SHP77 treated with DMSO at 0.1 percent for 48 hours (cell line): ENCODE results near the gene KLHL26.
"Not testable (repeated sequence)": the region's sequence is repeated elsewhere in the genome, so short reads cannot be mapped to it uniquely, and the experiment has no call there.

ENCODE experiments used
- DNase-seq: peaks from one replicate; lab custom pipeline; 2025; lab: John Stamatoyannopoulos, UW

The KLHL26 gene

GRCh38 chr19:18665771-18666202, 29.0 kb downstream of the KLHL26 start:
- DNase-seq, result no peak

GRCh38 chr19:18666317-18666716, 29.5 kb downstream of the KLHL26 start:
- no peak for DNase-seq

GRCh38 chr19:18666784-18667183, 30.0 kb downstream of the KLHL26 start:
- no peak for DNase-seq

- no peak for DNase-seq
Measured at GRCh38 chr19:18667531-18668251, 30.9 kb downstream of the KLHL26 start.

DNA sequence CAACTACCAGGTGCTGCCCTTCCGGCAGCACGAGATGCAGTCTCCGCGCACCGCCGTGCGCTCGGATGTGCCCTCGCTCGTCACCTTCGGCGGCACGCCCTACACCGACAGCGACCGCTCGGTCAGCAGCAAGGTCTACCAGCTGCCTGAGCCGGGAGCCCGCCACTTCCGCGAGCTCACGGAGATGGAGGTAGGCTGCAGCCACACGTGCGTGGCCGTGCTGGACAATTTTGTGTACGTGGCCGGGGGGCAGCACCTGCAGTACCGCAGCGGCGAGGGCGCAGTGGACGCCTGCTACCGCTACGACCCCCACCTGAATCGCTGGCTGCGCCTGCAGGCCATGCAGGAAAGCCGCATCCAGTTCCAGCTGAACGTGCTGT, 31.4 kb downstream of the KLHL26 start:
- DNase-seq, result no peak

DNA sequence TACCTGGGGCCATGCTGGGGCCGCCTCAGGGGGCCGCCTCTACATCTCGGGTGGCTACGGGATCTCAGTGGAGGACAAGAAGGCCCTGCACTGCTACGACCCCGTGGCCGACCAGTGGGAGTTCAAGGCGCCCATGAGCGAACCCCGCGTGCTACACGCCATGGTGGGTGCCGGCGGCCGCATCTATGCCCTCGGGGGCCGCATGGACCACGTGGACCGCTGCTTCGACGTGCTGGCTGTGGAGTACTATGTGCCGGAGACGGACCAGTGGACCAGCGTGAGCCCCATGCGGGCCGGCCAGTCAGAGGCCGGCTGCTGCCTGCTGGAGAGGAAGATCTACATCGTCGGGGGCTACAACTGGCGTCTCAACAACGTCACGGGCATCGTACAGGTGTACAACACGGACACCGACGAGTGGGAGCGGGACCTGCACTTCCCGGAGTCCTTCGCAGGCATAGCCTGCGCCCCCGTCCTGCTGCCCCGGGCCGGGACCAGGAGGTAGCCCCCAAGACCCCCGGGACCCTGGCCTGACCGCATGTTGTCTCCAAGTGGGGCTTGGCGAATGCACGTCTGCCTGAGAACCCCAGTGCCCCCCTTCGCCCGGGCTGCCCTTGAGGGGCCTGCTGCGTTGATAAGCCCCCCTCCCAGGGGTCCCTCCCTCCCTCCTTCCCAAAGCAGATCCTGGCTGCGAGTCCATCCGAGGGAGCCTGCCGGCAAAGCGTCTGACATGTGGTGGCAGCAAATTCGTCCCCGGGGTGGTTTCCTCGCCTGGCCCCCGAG, 32.1 kb downstream of the KLHL26 start:
- no peak for DNase-seq

DNA sequence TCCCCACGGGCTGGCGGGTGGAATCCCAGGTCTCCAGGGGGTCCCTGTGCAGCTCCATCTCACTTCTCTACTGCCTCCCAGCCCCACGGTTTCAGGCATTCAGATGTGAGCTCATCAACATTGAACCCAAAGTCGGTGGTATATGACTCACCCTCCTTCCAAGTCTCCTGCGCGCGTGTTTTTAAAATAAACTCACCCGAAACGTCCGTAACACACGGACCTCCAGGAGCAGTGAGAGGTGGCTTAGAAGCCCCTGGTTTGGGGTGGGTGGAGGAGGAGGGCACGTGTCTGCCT, 32.6 kb downstream of the KLHL26 start:
- DNase-seq, result no peak

DNA sequence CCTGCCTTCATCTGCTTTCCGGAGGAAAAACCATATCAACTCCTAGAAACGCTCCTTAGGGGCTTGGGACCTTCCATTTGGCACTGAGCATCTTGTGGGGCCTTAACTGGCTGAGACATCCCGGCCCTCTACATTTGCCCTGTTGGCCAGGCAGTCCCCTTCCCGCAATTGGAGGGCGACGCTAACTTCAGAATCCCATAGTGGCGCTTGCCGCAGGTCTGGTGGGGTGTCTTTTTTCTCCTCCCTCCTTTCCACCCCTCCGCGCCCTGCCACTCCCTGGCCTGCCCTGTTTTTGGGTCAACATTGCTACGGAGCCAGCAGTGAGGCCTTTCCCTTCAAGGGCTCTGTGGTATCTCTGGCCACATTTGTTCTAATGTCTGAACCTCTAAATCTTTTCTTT, 33.1 kb downstream of the KLHL26 start:
- no peak for DNase-seq

- DNase-seq, result no peak
Measured at GRCh38 chr19:18670312-18670711, 33.5 kb downstream of the KLHL26 start.

GRCh38 chr19:18671303-18672043, 34.6 kb downstream of the KLHL26 start:
- no peak for DNase-seq

DNA sequence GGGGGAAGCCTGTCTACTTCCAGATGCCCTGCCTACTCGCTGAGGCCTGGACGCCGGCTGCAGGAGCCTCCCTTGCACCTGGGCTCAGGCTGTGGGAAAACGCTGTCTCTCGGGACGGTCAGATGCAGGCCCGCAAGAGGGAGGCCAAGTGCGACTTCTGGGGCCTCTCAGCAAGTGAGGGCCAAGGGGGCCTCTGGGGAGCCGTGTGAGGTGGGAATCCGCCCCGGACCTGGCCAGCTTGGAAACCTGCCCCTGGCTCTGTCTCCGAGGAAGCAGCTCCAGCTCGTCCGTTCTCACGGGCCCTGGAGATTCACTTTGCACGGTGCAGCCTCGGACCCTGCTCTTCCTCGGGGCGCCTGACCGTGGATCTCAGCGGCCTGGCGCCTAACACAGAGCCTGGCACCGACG, 35.2 kb downstream of the KLHL26 start:
- DNase-seq, result no peak

- DNase-seq, result no peak
Measured at GRCh38 chr19:18672606-18673337, 35.9 kb downstream of the KLHL26 start.

GRCh38 chr19:18674616-18675015, 37.8 kb downstream of the KLHL26 start:
- DNase-seq, result no peak

DNA sequence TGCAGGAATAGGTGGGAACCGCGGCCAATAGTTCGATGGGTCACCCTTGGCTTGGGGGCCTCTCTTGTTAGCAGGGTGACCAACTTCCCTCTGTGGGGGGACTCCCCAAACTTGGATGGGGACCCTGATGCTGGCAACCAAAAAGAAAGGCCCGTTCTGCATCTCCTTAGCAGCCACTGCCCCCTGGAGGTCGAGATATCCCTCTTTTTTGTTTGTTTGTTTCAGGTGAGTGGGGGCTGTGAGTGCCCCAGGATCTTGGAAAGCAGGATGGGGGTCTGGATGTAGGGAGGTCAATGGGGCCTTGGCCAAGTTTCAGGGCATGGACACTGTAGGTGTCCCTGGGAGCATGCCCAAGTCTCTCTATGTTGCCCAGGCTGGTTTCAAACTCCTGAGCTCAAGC, 39.0 kb downstream of the KLHL26 start:
- no peak for DNase-seq

DNA sequence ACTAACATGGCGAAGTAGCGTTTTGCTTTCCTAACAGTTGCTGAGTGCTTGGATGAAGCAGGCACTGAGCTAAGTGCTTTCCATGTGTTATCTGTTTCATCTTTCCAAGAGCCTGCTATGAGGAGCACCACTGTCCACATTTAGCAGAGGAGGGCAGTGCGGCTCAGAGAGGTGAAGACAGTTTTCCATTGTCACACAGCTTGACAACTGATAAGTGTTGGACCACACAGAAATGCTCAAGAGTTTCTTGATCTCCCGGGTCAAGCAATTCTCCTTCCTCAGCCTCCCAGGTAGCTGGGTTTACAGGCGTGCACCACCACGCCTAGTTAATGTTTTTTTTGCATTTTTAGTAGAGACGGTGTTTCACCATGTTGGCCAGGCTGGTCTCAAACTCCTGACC, 39.9 kb downstream of the KLHL26 start:
- DNase-seq, result no peak

DNA sequence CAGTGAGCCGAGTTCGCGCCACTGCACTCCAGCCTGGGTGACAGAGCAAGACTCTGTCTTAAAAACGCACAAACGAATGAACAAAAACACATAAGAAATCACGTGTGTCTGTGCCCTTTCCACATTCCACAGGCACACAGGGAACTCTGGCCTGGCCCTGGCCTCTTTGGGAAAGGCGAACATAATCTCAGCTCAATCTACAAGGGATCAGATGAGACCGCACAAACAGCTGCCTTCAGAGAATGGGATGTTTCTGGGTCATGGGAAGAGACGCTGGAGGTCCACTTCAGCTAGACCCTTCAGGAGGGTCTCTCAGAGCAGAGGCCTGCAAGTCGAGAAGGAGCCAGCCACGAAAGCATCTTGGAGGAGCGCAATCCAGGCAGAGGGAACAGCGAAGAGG, 40.3 kb downstream of the KLHL26 start:
- DNase-seq, result no peak

GRCh38 chr19:18680148-18680547, 43.3 kb downstream of the KLHL26 start:
- not testable (repeated sequence) for DNase-seq

DNA sequence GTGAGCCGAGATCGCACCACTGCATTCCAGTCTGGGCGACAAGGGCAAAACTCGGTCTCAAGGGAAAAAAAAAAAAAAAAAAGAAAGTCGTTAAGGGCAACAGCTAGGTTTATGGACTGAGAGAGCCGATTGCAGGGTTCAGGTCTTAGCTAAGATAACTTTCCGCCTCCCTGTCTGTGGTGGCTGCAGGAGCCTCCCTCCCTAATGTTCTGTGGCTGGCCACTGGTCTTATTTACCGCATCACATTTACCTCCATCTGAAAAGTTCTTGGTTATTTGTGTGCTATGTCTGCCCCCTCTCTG, 45.9 kb downstream of the KLHL26 start:
- DNase-seq, result no peak

GRCh38 chr19:18683109-18683957, 46.5 kb downstream of the KLHL26 start, which contains the start of gene CRTC1:
TSS of gene CRTC1 (plus strand) at chr19:18683680. CDS start at chr19:18683703, 23 bp downstream.
- peak; percentile 29 for DNase-seq

GRCh38 chr19:18683958-18684641, 47.3 kb downstream of the KLHL26 start:
- no peak for DNase-seq

GRCh38 chr19:18684642-18684993, 47.8 kb downstream of the KLHL26 start:
- DNase-seq, result no peak
